CD4-positive, alpha-beta T cell treated with Interleukin-4 for 4 hours (primary cell): Measurements from ENCODE around the gene DERL3.

Experiments used
- DNase-seq: peaks from one replicate; pipeline ENCODE4 v3.0.0-alpha.2; 2020

Gene DERL3

GRCh38 chr22:23847310-23847920 is 8.6 kb upstream of the DERL3 start:
- no peak for DNase-seq

- no peak for DNase-seq
Observed at GRCh38 chr22:23846081-23846469, 7.3 kb upstream of the DERL3 start.

- DNase-seq = no peak
Observed at GRCh38 chr22:23845265-23846080, 6.7 kb upstream of the DERL3 start.

- DNase-seq = no peak
Observed at GRCh38 chr22:23844739-23845202, 6.0 kb upstream of the DERL3 start.

- DNase-seq = no peak
Observed at GRCh38 chr22:23842599-23842998, 3.8 kb upstream of the DERL3 start.

GRCh38 chr22:23841736-23842445 is 3.1 kb upstream of the DERL3 start:
- no peak for DNase-seq

GRCh38 chr22:23841292-23841691 is 2.5 kb upstream of the DERL3 start:
- DNase-seq = no peak

- no peak for DNase-seq
Observed at GRCh38 chr22:23840026-23840425, 1.2 kb upstream of the DERL3 start.

GRCh38 chr22:23837911-23838680 is 710 bp downstream of the DERL3 start:
- no peak for DNase-seq

- DNase-seq = no peak
Observed at GRCh38 chr22:23837496-23837859, 1.3 kb downstream of the DERL3 start.

GRCh38 chr22:23836692-23837495 is 1.9 kb downstream of the DERL3 start:
- no peak for DNase-seq

- DNase-seq = no peak
Observed at GRCh38 chr22:23836281-23836680, 2.5 kb downstream of the DERL3 start.

GRCh38 chr22:23835484-23836144 is 3.2 kb downstream of the DERL3 start:
- DNase-seq = no peak

- no peak for DNase-seq
Observed at GRCh38 chr22:23834793-23835483, 3.9 kb downstream of the DERL3 start.

GRCh38 chr22:23834406-23834792 is 4.4 kb downstream of the DERL3 start:
- DNase-seq = no peak

- DNase-seq = no peak
Observed at GRCh38 chr22:23833911-23834317, 4.9 kb downstream of the DERL3 start.

- DNase-seq = no peak
Observed at GRCh38 chr22:23833017-23833751, 5.6 kb downstream of the DERL3 start.

- no peak for DNase-seq
Observed at GRCh38 chr22:23832226-23833016, 6.4 kb downstream of the DERL3 start.

GRCh38 chr22:23831781-23832180 is 7.0 kb downstream of the DERL3 start:
- no peak for DNase-seq
